PC-9 (cell line): ENCODE results near the gene ELMO1. TPM values are rescaled to one million over a fixed set of nuclear protein-coding genes. Genes with fewer than 3 reads are reported as not detected.

Experiments
- BruUV-seq: library from RNA; stranded (reverse); fragments of 400-500 nt; replicated peaks from 2 replicates; lab custom pipeline; 2021; lab: Mats Ljungman, UMichigan
- CTCF ChIA-PET: fragments of 300-600 bp; sonication (Branson Sonifier 250); formaldehyde crosslinking; loops from one replicate; lab custom pipeline; 2022; ENCODE audit warnings: antibody characterized with exemption; lab: Charles Lee
- POLR2A ChIA-PET: fragments of 300-600 bp; sonication (Branson Sonifier 250); formaldehyde crosslinking; loops from one replicate; lab custom pipeline; 2022; ENCODE audit warnings: antibody characterized with exemption; ENCODE audit not compliant: unreplicated experiment; lab: Charles Lee
- DNase-seq, 2 experiments: peaks; one replicate each; pipeline versions ENCODE4 v3.0.0 to v3.0.0-alpha.2; 2015 to 2022; ENCODE audit warnings: mixed read lengths in 1 of 2
- H2AFZ ChIP-seq: fragments of 200-600 bp; sonication (generic); 2 replicates; pipeline ENCODE4 v1.8.1; 2017; ENCODE audit warnings: antibody characterized with exemption
- H3F3A ChIP-seq: fragments of 200-600 bp; sonication (generic); 2 replicates; pipeline ENCODE4 v1.8.1; 2017; ENCODE audit warnings: antibody characterized with exemption, mild to moderate bottlenecking, low read depth; ENCODE audit not compliant: insufficient read depth
- H3K27ac ChIP-seq: fragments of 200-600 bp; sonication (generic); 2 replicates; pipeline ENCODE4 v1.6.1; 2016; ENCODE audit warnings: mixed run types
- H3K27me3 ChIP-seq: fragments of 200-600 bp; sonication (generic); 2 replicates; pipeline ENCODE4 v1.6.1; 2016; ENCODE audit warnings: low read depth, mixed run types; ENCODE audit not compliant: insufficient read depth
- H3K36me3 ChIP-seq: fragments of 200-600 bp; sonication (generic); 2 replicates; pipeline ENCODE4 v1.6.1; 2016; ENCODE audit warnings: low read depth, mixed run types
- H3K4me1 ChIP-seq: fragments of 200-600 bp; sonication (generic); replicated peaks from 2 replicates; pipeline ENCODE4 v1.6.1; 2016; ENCODE audit warnings: mixed run types; ENCODE audit not compliant: insufficient read depth
- H3K4me2 ChIP-seq: fragments of 200-600 bp; sonication (generic); 2 replicates; pipeline ENCODE4 v1.6.1; 2017; ENCODE audit warnings: mixed run types
- H3K4me3 ChIP-seq: fragments of 200-600 bp; sonication (generic); 2 replicates; pipeline ENCODE4 v1.6.1; 2016; ENCODE audit warnings: mixed run types
- H3K79me2 ChIP-seq: fragments of 200-600 bp; sonication (generic); 2 replicates; pipeline ENCODE4 v1.6.1; 2017; ENCODE audit warnings: low read depth, mixed run types
- H3K9me2 ChIP-seq: fragments of 200-600 bp; sonication (generic); 2 replicates; pipeline ENCODE4 v1.8.1; 2017; ENCODE audit warnings: mild to moderate bottlenecking; ENCODE audit not compliant: insufficient read depth
- H3K9me3 ChIP-seq: fragments of 200-600 bp; sonication (generic); 2 replicates; pipeline ENCODE4 v1.8.1; 2016; ENCODE audit warnings: low read depth; ENCODE audit not compliant: insufficient read depth
- H4K20me1 ChIP-seq: fragments of 200-600 bp; sonication (generic); 2 replicates; pipeline ENCODE4 v1.8.1; 2017; ENCODE audit not compliant: insufficient read depth
- EZH2 ChIP-seq: fragments of 200-600 bp; sonication (generic); IDR thresholded peaks from 2 replicates; pipeline ENCODE4 v1.8.0; 2017; ENCODE audit warnings: antibody characterized with exemption, low read depth
- intact Hi-C: fragments of 100-400 bp; cut with micrococcal nuclease; formaldehyde crosslinking; loops from one replicate; pipeline ENCODE4 v1.10.0; 2022; ENCODE audit not compliant: unreplicated experiment
- total RNA-seq: library from RNA; stranded (reverse); gene quantifications from 2 replicates; pipeline ENCODE4 v1.2.3, GENCODE V29; 2021
- TF ChIP-seq, protein P1 (sequence below): fragments of 200-600 bp; sonication (generic); conservative IDR thresholded peaks from 2 replicates; pipeline ENCODE4 v1.6.1; 2017; ENCODE audit warnings: mixed run types, antibody characterized with exemption, mild to moderate bottlenecking, moderate library complexity

ELMO1 gene
- total RNA-seq, 1 experiment from 2014 or later = 4.8 TPM

DNA sequence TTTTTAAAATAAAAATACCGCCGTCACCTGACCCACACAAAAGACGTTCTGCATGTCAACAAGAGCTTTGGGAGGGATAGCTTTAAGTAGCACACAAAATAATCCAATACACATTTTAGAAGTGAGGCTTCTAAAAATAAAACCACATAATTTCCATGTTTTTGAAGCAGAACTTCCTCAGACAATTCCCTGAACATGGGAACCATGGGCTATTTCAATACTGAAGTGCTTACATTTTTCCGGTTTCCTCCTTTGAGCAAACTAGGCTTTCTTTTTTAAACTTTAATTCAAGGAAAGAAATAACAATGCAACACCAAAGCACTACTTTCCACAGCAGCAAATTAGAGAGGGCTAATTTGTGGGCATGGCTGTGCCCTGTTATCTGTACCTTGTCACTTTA, 59.9 kb downstream of the ELMO1 start:
- TF ChIP-seq EZH2 = no peak
- TF ChIP-seq, protein P1, sequence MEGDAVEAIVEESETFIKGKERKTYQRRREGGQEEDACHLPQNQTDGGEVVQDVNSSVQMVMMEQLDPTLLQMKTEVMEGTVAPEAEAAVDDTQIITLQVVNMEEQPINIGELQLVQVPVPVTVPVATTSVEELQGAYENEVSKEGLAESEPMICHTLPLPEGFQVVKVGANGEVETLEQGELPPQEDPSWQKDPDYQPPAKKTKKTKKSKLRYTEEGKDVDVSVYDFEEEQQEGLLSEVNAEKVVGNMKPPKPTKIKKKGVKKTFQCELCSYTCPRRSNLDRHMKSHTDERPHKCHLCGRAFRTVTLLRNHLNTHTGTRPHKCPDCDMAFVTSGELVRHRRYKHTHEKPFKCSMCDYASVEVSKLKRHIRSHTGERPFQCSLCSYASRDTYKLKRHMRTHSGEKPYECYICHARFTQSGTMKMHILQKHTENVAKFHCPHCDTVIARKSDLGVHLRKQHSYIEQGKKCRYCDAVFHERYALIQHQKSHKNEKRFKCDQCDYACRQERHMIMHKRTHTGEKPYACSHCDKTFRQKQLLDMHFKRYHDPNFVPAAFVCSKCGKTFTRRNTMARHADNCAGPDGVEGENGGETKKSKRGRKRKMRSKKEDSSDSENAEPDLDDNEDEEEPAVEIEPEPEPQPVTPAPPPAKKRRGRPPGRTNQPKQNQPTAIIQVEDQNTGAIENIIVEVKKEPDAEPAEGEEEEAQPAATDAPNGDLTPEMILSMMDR = no peak
- no peaks in the 10 kb centered on the region for H3K36me3 ChIP-seq
- POLR2A ChIA-PET = no interaction called here
- H3K27me3 ChIP-seq = peaks cover 35% of the 10 kb centered on the region
- no peak overlapping the region for H3K27ac ChIP-seq
- H3K79me2 ChIP-seq = no peaks in the 10 kb centered on the region
- no peaks in the 10 kb centered on the region for H3F3A ChIP-seq
- H3K4me3 ChIP-seq = no peak overlapping the region
- H3K4me2 ChIP-seq = no peak overlapping the region
- no peaks in the 10 kb centered on the region for H3K4me1 ChIP-seq
- no TSS peak for BruUV-seq
- CTCF ChIA-PET = no interaction called here
- intact Hi-C loops = no loop called here
- H2AFZ ChIP-seq = no peak overlapping the region
- H4K20me1 ChIP-seq = no peaks in the 10 kb centered on the region
- H3K9me2 ChIP-seq = no peaks in the 10 kb centered on the region
- no peak for DNase-seq
- H3K9me3 ChIP-seq = no peaks in the 10 kb centered on the region

DNA sequence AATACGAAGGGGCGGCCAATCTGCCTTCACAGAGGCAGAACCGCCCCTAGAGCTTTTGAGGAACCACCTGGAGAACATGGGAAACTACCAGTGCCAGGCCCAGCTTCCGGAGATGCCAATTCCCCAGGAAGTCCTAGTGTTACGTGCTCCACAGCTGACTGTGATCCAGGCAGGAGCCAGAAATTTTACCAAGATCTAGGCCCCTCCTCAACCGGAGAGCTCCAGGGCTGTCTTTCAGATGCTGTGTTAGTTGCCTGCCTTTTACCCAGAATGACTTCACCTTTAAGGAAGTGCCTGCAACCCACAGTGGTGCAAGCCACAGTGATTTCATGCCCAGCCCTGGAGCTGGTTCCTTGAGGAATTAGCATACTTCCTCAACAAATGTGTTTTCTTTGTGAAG, 62.9 kb downstream of the ELMO1 start:
- Histone ChIP-seq H3K4me1 (no peaks in the 10 kb centered on the region), H3K36me3 (no peaks in the 10 kb centered on the region), H3K4me2 (no peak overlapping the region), H4K20me1 (no peaks in the 10 kb centered on the region), H3K79me2 (no peaks in the 10 kb centered on the region), H3F3A (no peaks in the 10 kb centered on the region), H3K9me3 (no peaks in the 10 kb centered on the region), H3K27ac (no peak overlapping the region), H3K9me2 (no peaks in the 10 kb centered on the region), H3K27me3 (peaks cover 39% of the 10 kb centered on the region), H2AFZ (no peak overlapping the region), H3K4me3 (no peak overlapping the region)
- ChIA-PET POLR2A (no interaction called here), CTCF (no interaction called here)
- TF ChIP-seq EZH2 = no peak
- BruUV-seq = no TSS peak
- no peak for DNase-seq
- intact Hi-C loops = no loop called here

DNA sequence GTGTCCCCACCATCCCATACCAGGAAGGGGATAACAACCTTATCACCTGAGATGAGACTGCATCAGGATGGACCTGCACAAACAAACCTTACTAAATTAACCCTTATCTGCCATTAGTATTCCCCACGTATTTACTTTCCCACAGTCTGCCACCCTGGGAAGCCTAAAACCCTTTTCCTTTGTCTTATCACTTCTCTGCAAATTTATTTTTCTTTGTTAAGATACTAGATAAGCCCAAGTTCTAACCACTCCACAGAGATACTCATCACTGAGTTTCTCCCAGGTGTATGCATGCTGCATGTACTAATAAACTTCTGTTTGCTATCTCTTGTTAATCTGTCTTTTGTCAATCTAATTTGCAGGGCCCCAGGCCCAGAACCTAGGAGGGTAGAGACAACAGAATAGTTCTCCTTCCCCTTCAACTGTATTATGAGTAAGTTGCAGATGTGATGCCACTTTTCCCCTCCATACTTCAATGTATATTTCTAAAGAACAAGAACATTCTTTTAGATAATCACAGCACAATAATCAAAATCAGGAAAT, 66.0 kb downstream of the ELMO1 start:
- H3K36me3 ChIP-seq = no peaks in the 10 kb centered on the region
- H3K4me2 ChIP-seq = no peak overlapping the region
- H2AFZ ChIP-seq = no peak overlapping the region
- no peaks in the 10 kb centered on the region for H3K79me2 ChIP-seq
- H3K9me2 ChIP-seq = no peaks in the 10 kb centered on the region
- no peaks in the 10 kb centered on the region for H3F3A ChIP-seq
- peaks cover 16% of the 10 kb centered on the region for H3K27me3 ChIP-seq
- no peaks in the 10 kb centered on the region for H3K4me1 ChIP-seq
- ChIA-PET POLR2A (no interaction called here), CTCF (no interaction called here)
- no peaks in the 10 kb centered on the region for H3K9me3 ChIP-seq
- intact Hi-C loops = no loop called here
- H4K20me1 ChIP-seq = no peaks in the 10 kb centered on the region
- BruUV-seq = no TSS peak
- no peak for DNase-seq
- no peak for TF ChIP-seq EZH2
- TF ChIP-seq, protein P1 = no peak
- H3K4me3 ChIP-seq = no peak overlapping the region
- no peak overlapping the region for H3K27ac ChIP-seq

DNA sequence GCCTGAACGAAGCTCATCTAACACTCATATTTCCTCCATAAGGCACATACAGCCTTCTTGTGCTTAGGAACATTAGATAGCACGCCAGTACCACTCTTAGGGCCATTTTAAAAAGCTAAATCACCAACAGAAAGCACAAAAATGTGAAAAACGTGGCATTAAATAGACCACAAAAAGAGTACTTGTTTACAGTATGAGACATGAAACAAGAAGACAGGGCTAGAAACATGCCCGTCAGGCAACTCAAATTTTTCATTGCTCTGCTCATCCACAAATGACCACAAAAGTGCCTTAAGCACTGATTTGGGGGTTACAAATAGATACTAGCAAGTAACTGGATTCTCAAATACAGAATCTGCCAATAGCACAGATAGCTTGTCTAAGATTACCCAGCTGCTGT, 67.8 kb downstream of the ELMO1 start:
- POLR2A ChIA-PET = no interaction called here

More for the DNA sequence above, 67.8 kb downstream of the ELMO1 start:
- Histone ChIP-seq H4K20me1 (no peaks in the 10 kb centered on the region), H3K27me3 (peaks cover 16% of the 10 kb centered on the region), H3K36me3 (no peaks in the 10 kb centered on the region), H3K4me1 (no peaks in the 10 kb centered on the region), H3F3A (no peaks in the 10 kb centered on the region), H3K4me3 (no peak overlapping the region), H3K9me2 (no peaks in the 10 kb centered on the region), H2AFZ (no peak overlapping the region), H3K9me3 (0 out of 2 replicates have a peak, but pooled peaks cover 4% of the 10 kb centered on the region), H3K27ac (no peak overlapping the region), H3K4me2 (no peak overlapping the region), H3K79me2 (no peaks in the 10 kb centered on the region)
- no TSS peak for BruUV-seq
- intact Hi-C loops = no loop called here
- CTCF ChIA-PET = interaction anchor here (0.5 kb wide), 1 partner anchor 938 kb away, joined by 4 read pairs; no protein-coding TSS in a partner anchor
- no peak for DNase-seq
- no peak for TF ChIP-seq EZH2
- TF ChIP-seq, protein P1 = no peak
